ENCODE measurements around the gene ALDH3A1.
"Not testable (repeated sequence)": the region's sequence is repeated elsewhere in the genome, so short reads cannot be mapped to it uniquely, and the experiment has no call there.

ALDH3A1 gene

GRCh38 chr17:19747829-19748806, at the start of gene ALDH3A1:
ALDH3A1 (minus strand) TSS chr17:19748298; CDS start chr17:19745129, 3,169 bp downstream.
- no peak for DNase-seq

- no peak for DNase-seq
Measured at GRCh38 chr17:19796457-19796856, 48.4 kb upstream of the ALDH3A1 start.

GRCh38 chr17:19791918-19792550, 43.9 kb upstream of the ALDH3A1 start:
- DNase-seq, result no peak

GRCh38 chr17:19787733-19788357, 39.7 kb upstream of the ALDH3A1 start:
- no peak for DNase-seq

GRCh38 chr17:19785854-19786253, 37.8 kb upstream of the ALDH3A1 start:
- no peak for DNase-seq

GRCh38 chr17:19781488-19782458, 33.7 kb upstream of the ALDH3A1 start:
- DNase-seq, result no peak

GRCh38 chr17:19780846-19781245, 32.7 kb upstream of the ALDH3A1 start:
- DNase-seq, result no peak

- DNase-seq, result no peak
Measured at GRCh38 chr17:19773534-19773933, 25.4 kb upstream of the ALDH3A1 start.

- no peak for DNase-seq
Measured at GRCh38 chr17:19771971-19772630, 24.0 kb upstream of the ALDH3A1 start.

- DNase-seq, result no peak
Measured at GRCh38 chr17:19770985-19771735, 23.1 kb upstream of the ALDH3A1 start.

GRCh38 chr17:19769946-19770652, 22.0 kb upstream of the ALDH3A1 start:
- peak; percentile 47 for DNase-seq

GRCh38 chr17:19768046-19768782, 20.1 kb upstream of the ALDH3A1 start:
- no peak for DNase-seq

GRCh38 chr17:19766421-19767270, 18.5 kb upstream of the ALDH3A1 start:
- DNase-seq, result peak; percentile 32

- DNase-seq, result no peak
Measured at GRCh38 chr17:19766016-19766415, 17.9 kb upstream of the ALDH3A1 start.

GRCh38 chr17:19763991-19764390, 15.9 kb upstream of the ALDH3A1 start:
- DNase-seq, result not testable (repeated sequence)

GRCh38 chr17:19763416-19763815, 15.3 kb upstream of the ALDH3A1 start:
- DNase-seq, result no peak

- no peak for DNase-seq
Measured at GRCh38 chr17:19762515-19762961, 14.4 kb upstream of the ALDH3A1 start.

GRCh38 chr17:19760746-19761145, 12.6 kb upstream of the ALDH3A1 start:
- DNase-seq, result no peak
